Mucosa of descending colon (tissue), 3 donors: ENCODE data around the gene CNPY4. TPM values are rescaled to one million over a fixed set of nuclear protein-coding genes. Genes with fewer than 3 reads are reported as not detected.
A peak's percentile ranks its signal among the peaks of the same experiment; 100 is the strongest.
"Not testable (repeated sequence)": the region's sequence is repeated elsewhere in the genome, so short reads cannot be mapped to it uniquely, and the experiment has no call there.

Experiments
- ATAC-seq: fragments of 200-7000 bp; cut with Tn5 transposase; one replicate; pipeline ENCODE4 v1.9.1; 2020; ENCODE audit warnings: mild to moderate bottlenecking, moderate library complexity
- DNase-seq, 3 donors: peaks; one replicate each; pipeline ENCODE4 v3.0.0-alpha.2; 2020
- H3K36me3 ChIP-seq: fragments of 200-600 bp; one replicate; pipeline ENCODE4 v1.8.0; 2021; ENCODE audit warnings: low read depth, mild to moderate bottlenecking
- H3K4me1 ChIP-seq: fragments of 200-600 bp; one replicate; pipeline ENCODE4 v1.8.0; 2021; ENCODE audit warnings: low read depth, mild to moderate bottlenecking
- H3K4me3 ChIP-seq: fragments of 200-600 bp; one replicate; pipeline ENCODE4 v1.8.0; 2021; ENCODE audit warnings: mild to moderate bottlenecking
- H3K9me3 ChIP-seq: fragments of 200-600 bp; one replicate; pipeline ENCODE4 v1.8.0; 2021; ENCODE audit warnings: mild to moderate bottlenecking
- CTCF ChIP-seq: fragments of 200-600 bp; IDR thresholded peaks from one replicate; pipeline ENCODE4 v1.8.0; 2022; ENCODE audit warnings: antibody characterized with exemption, mild to moderate bottlenecking
- intact Hi-C, 2 donors: fragments of 100-400 bp; cut with DNase I in 1 of 2; cut with micrococcal nuclease in 1 of 2; formaldehyde crosslinking; loops; one replicate each; pipeline versions ENCODE4 v1.11.0 to v1.11.1; 2022; cut with DNase I, micrococcal nuclease
- total RNA-seq, 3 donors: library from RNA; stranded (reverse); fragmentation: NEBNext Ultra II Directional in 2 of 3; extraction: Animal tissue kit (Norgen Biotek cat#: 25700) in 2 of 3; gene quantifications; one replicate each; pipeline versions ENCODE4 v1.2.1 to v1.2.4, GENCODE V29; 2021 to 2023
- donor health status: DM: no; HTN: no; CAD: no; lungs with moderate emphysema.
- donor health status: DM: no; HTN: no; CAD: no.
- donor health status: DM: no; HTN: yes; CAD: no.

The CNPY4 gene
- total RNA-seq, 3 donors from 2014 or later = 7.8 to 19.4 (median 8.6) TPM

GRCh38 chr7:100127866-100128636 is 8.6 kb downstream of the CNPY4 start:
- DNase-seq (no peak), ATAC-seq (no peak)
- intact Hi-C loops = no loop called here
- peak overlapping the region; percentile 90 for H3K4me3 ChIP-seq
- no peaks in the 10 kb centered on the region for H3K9me3 ChIP-seq
- no peaks in the 10 kb centered on the region for H3K36me3 ChIP-seq
- peaks cover 46% of the 10 kb centered on the region for H3K4me1 ChIP-seq
- no peak for TF ChIP-seq CTCF

GRCh38 chr7:100128637-100128963 is 9.2 kb downstream of the CNPY4 start:
- no peak overlapping the region for H3K4me3 ChIP-seq
- H3K36me3 ChIP-seq = no peaks in the 10 kb centered on the region
- intact Hi-C loops = no loop called here
- H3K4me1 ChIP-seq = peaks cover 44% of the 10 kb centered on the region
- TF ChIP-seq CTCF = no peak
- H3K9me3 ChIP-seq = no peaks in the 10 kb centered on the region
- ATAC-seq = no peak
- DNase-seq = no peak

GRCh38 chr7:100130220-100130607 is 10.8 kb downstream of the CNPY4 start:
- H3K4me1 ChIP-seq = peaks cover 29% of the 10 kb centered on the region
- H3K9me3 ChIP-seq, ATAC-seq, H3K4me3 ChIP-seq, H3K36me3 ChIP-seq, DNase-seq: not testable (repeated sequence)
- intact Hi-C loops = loop anchor here (5.0 to 10.0 kb wide), 3 partner anchors 82 to 297 kb away; partner anchors contain the start of genes MEPCE (in 1 of the 2), PVRIG (in 1 of the 2) and ZCWPW1 (in 1 of the 2)

GRCh38 chr7:100130608-100131453 is 11.4 kb downstream of the CNPY4 start:
- intact Hi-C loops = loop anchor here (5.0 to 10.0 kb wide), 3 partner anchors 81 to 296 kb away; partner anchors contain the start of genes MEPCE (in 1 of the 2), PVRIG (in 1 of the 2) and ZCWPW1 (in 1 of the 2)
- H3K4me3 ChIP-seq = no peak overlapping the region
- peak; percentile 37 for ATAC-seq

GRCh38 chr7:100132126-100132525 is 12.7 kb downstream of the CNPY4 start:
- Histone ChIP-seq H3K4me3 (no peak overlapping the region), H3K36me3 (no peaks in the 10 kb centered on the region), H3K4me1 (peaks cover 25% of the 10 kb centered on the region), H3K9me3 (no peaks in the 10 kb centered on the region)
- intact Hi-C loops = loop anchor here (5.0 to 10.0 kb wide), 3 partner anchors 80 to 295 kb away; partner anchors contain the start of genes MEPCE (in 1 of the 2), PVRIG (in 1 of the 2) and ZCWPW1 (in 1 of the 2)
- no peak for TF ChIP-seq CTCF
- ATAC-seq (no peak), DNase-seq (peak in 1 of 3 donors; percentile 46)

More at GRCh38 chr7:100130608-100131453, 11.4 kb downstream of the CNPY4 start:
- peak; percentile 88 for TF ChIP-seq CTCF
- peak; percentile 83 to 93 (median 92) for DNase-seq
- H3K9me3 ChIP-seq = no peaks in the 10 kb centered on the region
- H3K36me3 ChIP-seq = no peaks in the 10 kb centered on the region
- peaks cover 24% of the 10 kb centered on the region for H3K4me1 ChIP-seq
